ENCODE measurements around the gene PCP2. TPM values are rescaled to one million over a fixed set of nuclear protein-coding genes. Genes with fewer than 3 reads are reported as not detected.

The PCP2 gene
- total and polyA plus RNA-seq, 2 experiments from 2014 or later, result 0.60 TPM; not detected in 1

DNA sequence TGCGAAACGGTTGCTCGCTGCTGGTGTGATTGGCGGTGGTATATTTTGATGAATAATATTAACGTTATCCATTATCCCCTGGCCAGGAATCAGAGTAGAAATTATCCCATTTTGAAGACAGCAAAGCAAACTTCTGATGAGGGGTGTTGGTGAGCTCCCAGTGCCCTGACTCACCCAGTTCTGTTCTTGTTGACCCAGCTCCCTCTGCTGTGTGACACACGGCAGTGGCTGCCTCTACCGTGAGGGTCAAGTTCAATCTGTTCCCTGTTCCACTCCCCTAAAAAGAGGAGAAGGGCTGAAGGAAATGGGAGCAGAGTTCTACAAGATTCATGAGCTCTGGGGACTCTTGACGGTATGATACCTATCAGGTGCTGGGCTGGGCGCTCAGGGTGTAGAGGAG lies 35.8 kb downstream of the PCP2 start:
- TF ChIP-seq EZH2 (IDR thresholded peaks at IDR 0.05; ENCODE audit: borderline replicate concordance), result no peak
- peak; percentile 13 for TF ChIP-seq CTCF (IDR thresholded peaks at IDR 0.05; ENCODE audit: poor library complexity)
- no peak for TF ChIP-seq EZH2phosphoT487 (IDR thresholded peaks at IDR 0.05; ENCODE audit: low read depth, severe bottlenecking, unreplicated experiment)
- no peak overlapping the region for H2AFZ ChIP-seq
- H3K79me2 ChIP-seq, result peaks cover 47% of the 10 kb centered on the region
- H3K27ac ChIP-seq, result peak overlapping the region; percentile 16
- H4K20me1 ChIP-seq (ENCODE audit: insufficient read depth, poor library complexity, severe bottlenecking), result peaks cover 45% of the 10 kb centered on the region
- H3K9me3 ChIP-seq (ENCODE audit: low read depth), result no peaks in the 10 kb centered on the region
- no peaks in the 10 kb centered on the region for H3K27me3 ChIP-seq
- 75% methylated on average over 9 of the region's 9 CpGs for WGBS (ENCODE audit: low lambda C conversion rate, missing lambda C conversion rate)
- DNase-seq (ENCODE audit: low spot score), result peak; percentile 42
- peaks cover 5% of the 10 kb centered on the region for H3K4me1 ChIP-seq (ENCODE audit: insufficient read depth)
- no peaks in the 10 kb centered on the region for H3K36me3 ChIP-seq (replicated peaks; ENCODE audit: insufficient read depth, low read depth)
- H3K4me3 ChIP-seq, result no peak overlapping the region
- peak overlapping the region; percentile 89 for H3K4me2 ChIP-seq
- no peaks in the 10 kb centered on the region for H3K9me2 ChIP-seq (replicated peaks; ENCODE audit: insufficient read depth)

GRCh38 chr19:7596211-7596937 lies 37.1 kb downstream of the PCP2 start:
- peak overlapping the region; percentile 67 for H3K4me3 ChIP-seq
- no peaks in the 10 kb centered on the region for H3K36me3 ChIP-seq (replicated peaks; ENCODE audit: insufficient read depth, low read depth)
- H3K9me3 ChIP-seq (ENCODE audit: low read depth), result no peaks in the 10 kb centered on the region
- H2AFZ ChIP-seq, result no peak overlapping the region
- peak overlapping the region; percentile 75 for H3K27ac ChIP-seq
- peak; percentile 73 for DNase-seq (ENCODE audit: low spot score)
- H3K27me3 ChIP-seq, result no peaks in the 10 kb centered on the region
- H4K20me1 ChIP-seq (ENCODE audit: insufficient read depth, poor library complexity, severe bottlenecking), result peaks cover 32% of the 10 kb centered on the region
- H3K9me2 ChIP-seq (replicated peaks; ENCODE audit: insufficient read depth), result no peaks in the 10 kb centered on the region
- peaks cover 5% of the 10 kb centered on the region for H3K4me1 ChIP-seq (ENCODE audit: insufficient read depth)
- H3K79me2 ChIP-seq, result peaks cover 34% of the 10 kb centered on the region
- 4% methylated on average over 28 of the region's 70 CpGs for WGBS (ENCODE audit: low lambda C conversion rate, missing lambda C conversion rate)
- TF ChIP-seq CTCF (IDR thresholded peaks at IDR 0.05; ENCODE audit: poor library complexity) (no peak), EZH2 (IDR thresholded peaks at IDR 0.05; ENCODE audit: borderline replicate concordance) (no peak), EZH2phosphoT487 (IDR thresholded peaks at IDR 0.05; ENCODE audit: low read depth, severe bottlenecking, unreplicated experiment) (no peak)
- H3K4me2 ChIP-seq, result peak overlapping the region; percentile 89

DNA sequence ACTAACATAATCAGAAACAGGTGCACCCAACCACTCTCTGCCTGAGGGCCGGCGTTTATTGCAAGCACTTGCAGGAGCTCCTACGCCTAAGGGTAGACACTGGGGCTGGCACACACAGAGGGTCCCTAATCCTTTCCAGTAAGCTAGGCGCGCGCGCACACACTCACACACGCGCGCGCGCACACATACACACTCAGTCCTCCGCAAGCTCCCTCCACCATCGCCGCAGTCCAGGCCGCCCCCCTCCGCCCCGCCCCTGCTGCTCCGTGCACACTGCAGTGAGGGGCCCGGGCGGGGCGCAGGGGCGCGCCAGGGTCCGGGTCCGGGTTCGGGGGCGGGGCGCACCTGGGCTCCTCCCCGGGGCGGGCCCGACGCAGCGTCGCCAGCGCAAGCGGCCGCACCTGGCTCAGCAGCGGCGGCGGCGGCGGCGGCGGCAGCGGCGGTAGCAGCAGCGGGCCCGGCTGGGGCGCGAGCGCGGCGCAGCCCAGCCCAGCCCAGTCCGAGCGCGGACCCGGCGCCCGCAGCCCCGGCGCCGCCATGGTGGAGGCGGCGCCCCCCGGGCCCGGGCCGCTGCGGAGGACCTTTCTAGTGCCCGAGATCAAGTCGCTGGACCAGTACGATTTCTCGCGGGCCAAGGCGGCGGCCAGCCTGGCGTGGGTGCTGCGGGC lies 37.9 kb downstream of the PCP2 start, which contains the start of gene CAMSAP3:
CAMSAP3 (plus strand) TSS at position 398 of the 668 bp plus-strand sequence; CDS start at position 538, 140 bp downstream.
- peak within 1 kb of the TSS; percentile 75 for H3K27ac ChIP-seq
- H3K4me1 ChIP-seq (ENCODE audit: insufficient read depth), result peaks cover 5% of the 10 kb centered on the region
- no peak for TF ChIP-seq EZH2 (IDR thresholded peaks at IDR 0.05; ENCODE audit: borderline replicate concordance)
- no peak for TF ChIP-seq CTCF (IDR thresholded peaks at IDR 0.05; ENCODE audit: poor library complexity)
- H3K79me2 ChIP-seq, result peaks cover 27% of the 10 kb centered on the region
- H3K9me3 ChIP-seq (ENCODE audit: low read depth), result no peaks in the 10 kb centered on the region
- peak within 1 kb of the TSS; percentile 19 for H2AFZ ChIP-seq
- peak within 1 kb of the TSS; percentile 67 for H3K4me3 ChIP-seq
- peaks cover 25% of the 10 kb centered on the region for H4K20me1 ChIP-seq (ENCODE audit: insufficient read depth, poor library complexity, severe bottlenecking)
- under 1% methylated on average over 36 of the region's 78 CpGs for WGBS (ENCODE audit: low lambda C conversion rate, missing lambda C conversion rate)
- no peaks in the 10 kb centered on the region for H3K27me3 ChIP-seq
- H3K4me2 ChIP-seq, result peak within 1 kb of the TSS; percentile 89
- H3K9me2 ChIP-seq (replicated peaks; ENCODE audit: insufficient read depth), result no peaks in the 10 kb centered on the region
- H3K36me3 ChIP-seq (replicated peaks; ENCODE audit: insufficient read depth, low read depth), result no peaks in the 10 kb centered on the region
- peak; percentile 91 for DNase-seq (ENCODE audit: low spot score)
